ENCODE measurements around the gene ARID5A.

The ARID5A gene

GRCh38 chr2:96587843-96588242 lies 51.3 kb downstream of the ARID5A start:
- no peak for TF ChIP-seq POU2F2 (IDR thresholded peaks at IDR 0.05; ENCODE audit: low read depth, low read length)
- TF ChIP-seq TAF1 (IDR thresholded peaks at IDR 0.05; ENCODE audit: low read depth, low read length) = no peak
- no peak for TF ChIP-seq PAX5 (IDR thresholded peaks at IDR 0.05; ENCODE audit: insufficient read depth, low read length, severe bottlenecking)
- no peak for TF ChIP-seq POLR2A (IDR thresholded peaks at IDR 0.05; ENCODE audit: low read depth, low read length)
- TF ChIP-seq SPI1 (IDR thresholded peaks at IDR 0.05; ENCODE audit: low read depth, low read length) = no peak
- no peak for TF ChIP-seq POLR2AphosphoS5 (IDR thresholded peaks at IDR 0.05; ENCODE audit: low read depth, low read length)
- DNase-seq (ENCODE audit: insufficient read length, low spot score) (no peak), FAIRE-seq (no peak)

- FAIRE-seq = no peak
These were observed 54.5 kb downstream of the ARID5A start for GRCh38 chr2:96591054-96591453.

GRCh38 chr2:96591494-96591893 lies 54.9 kb downstream of the ARID5A start:
- no peak for FAIRE-seq
- no peak for TF ChIP-seq SPI1 (IDR thresholded peaks at IDR 0.05; ENCODE audit: low read depth, low read length)
- TF ChIP-seq TAF1 (IDR thresholded peaks at IDR 0.05; ENCODE audit: low read depth, low read length) = no peak
- no peak for TF ChIP-seq POU2F2 (IDR thresholded peaks at IDR 0.05; ENCODE audit: low read depth, low read length)
- TF ChIP-seq POLR2A (IDR thresholded peaks at IDR 0.05; ENCODE audit: low read depth, low read length) = no peak
- no peak for TF ChIP-seq PAX5 (IDR thresholded peaks at IDR 0.05; ENCODE audit: insufficient read depth, low read length, severe bottlenecking)
- TF ChIP-seq POLR2AphosphoS5 (IDR thresholded peaks at IDR 0.05; ENCODE audit: low read depth, low read length) = no peak
- no peak for DNase-seq (ENCODE audit: insufficient read length, low spot score)

More at GRCh38 chr2:96591054-96591453, 54.5 kb downstream of the ARID5A start:
- no peak for DNase-seq (ENCODE audit: insufficient read length, low spot score)
- TF ChIP-seq POU2F2 (IDR thresholded peaks at IDR 0.05; ENCODE audit: low read depth, low read length) = no peak
- TF ChIP-seq SPI1 (IDR thresholded peaks at IDR 0.05; ENCODE audit: low read depth, low read length) = no peak

DNA sequence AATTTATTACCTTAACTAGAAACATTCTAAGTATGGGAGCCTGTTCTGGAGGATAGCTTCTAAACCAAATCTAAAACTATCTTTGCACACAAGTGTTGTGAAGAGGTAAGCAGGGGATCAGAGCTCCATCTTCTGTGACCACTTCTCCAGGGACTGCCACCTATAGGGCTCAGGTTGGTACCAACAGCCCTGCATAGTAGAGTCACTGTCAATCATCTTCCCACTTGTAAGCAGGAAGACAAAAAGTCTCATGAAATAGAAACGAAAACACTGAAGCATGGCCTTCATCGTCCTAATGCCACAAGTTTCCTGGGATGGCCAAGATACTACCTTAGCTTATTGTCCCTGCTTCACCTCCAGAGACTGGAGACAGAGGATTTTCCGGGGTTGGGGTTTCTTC lies 57.7 kb downstream of the ARID5A start:
- FAIRE-seq = no peak
- DNase-seq (ENCODE audit: insufficient read length, low spot score) = no peak
- TF ChIP-seq POU2F2 (IDR thresholded peaks at IDR 0.05; ENCODE audit: low read depth, low read length) (no peak), POLR2A (IDR thresholded peaks at IDR 0.05; ENCODE audit: low read depth, low read length) (no peak)

DNA sequence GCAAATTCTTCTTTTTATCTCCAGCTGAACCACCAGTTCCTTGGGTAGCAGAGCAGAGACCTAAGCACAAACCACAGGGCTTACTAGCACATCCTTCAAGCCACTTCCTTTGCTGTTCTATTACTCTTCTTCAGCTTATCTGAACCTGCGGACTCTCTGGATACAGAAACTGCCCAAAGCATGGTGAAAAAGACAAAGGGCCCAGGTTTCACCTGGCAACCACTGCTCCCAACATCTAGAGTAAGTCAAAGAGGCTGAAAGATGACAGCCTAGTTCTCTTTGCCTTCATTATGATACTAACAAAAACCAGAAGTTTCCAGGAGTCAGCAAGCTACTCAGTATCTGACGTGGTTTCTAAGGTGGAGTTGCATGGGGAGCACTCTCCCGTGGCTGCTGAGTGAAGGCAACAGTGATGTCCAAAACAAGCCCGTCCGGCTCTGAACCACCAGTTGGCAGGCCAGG lies 58.2 kb downstream of the ARID5A start:
- no peak for TF ChIP-seq TAF1 (IDR thresholded peaks at IDR 0.05; ENCODE audit: low read depth, low read length)
- no peak for TF ChIP-seq POU2F2 (IDR thresholded peaks at IDR 0.05; ENCODE audit: low read depth, low read length)
- TF ChIP-seq POLR2AphosphoS5 (IDR thresholded peaks at IDR 0.05; ENCODE audit: low read depth, low read length) = no peak
- TF ChIP-seq SPI1 (IDR thresholded peaks at IDR 0.05; ENCODE audit: low read depth, low read length) = no peak
- TF ChIP-seq PAX5 (IDR thresholded peaks at IDR 0.05; ENCODE audit: insufficient read depth, low read length, severe bottlenecking) = no peak
- no peak for TF ChIP-seq POLR2A (IDR thresholded peaks at IDR 0.05; ENCODE audit: low read depth, low read length)
- FAIRE-seq = no peak
- no peak for DNase-seq (ENCODE audit: insufficient read length, low spot score)

DNA sequence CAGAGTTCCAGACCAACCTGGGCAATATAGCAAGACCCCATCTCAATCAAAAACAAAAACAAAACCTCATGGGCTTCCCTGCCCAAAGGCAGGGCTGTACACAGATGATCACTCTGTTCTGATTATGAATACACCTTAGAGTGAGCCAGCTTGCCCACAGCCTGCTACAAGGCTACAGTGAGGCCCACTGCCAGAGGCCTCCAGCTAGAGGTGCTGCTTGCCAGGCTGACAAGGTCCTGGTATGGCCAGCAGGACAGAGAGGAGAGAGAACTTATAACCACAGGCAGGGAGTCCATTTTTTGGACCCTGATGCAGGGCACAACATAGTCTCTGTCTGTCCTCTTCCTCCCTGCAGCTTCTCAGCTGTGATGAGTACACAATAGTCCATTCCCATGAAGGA lies 60.0 kb downstream of the ARID5A start:
- FAIRE-seq (no peak), DNase-seq (ENCODE audit: insufficient read length, low spot score) (no peak)
- no peak for TF ChIP-seq SPI1 (IDR thresholded peaks at IDR 0.05; ENCODE audit: low read depth, low read length)

- no peak for DNase-seq (ENCODE audit: insufficient read length, low spot score)
These were observed 63.4 kb downstream of the ARID5A start for GRCh38 chr2:96599941-96600340.

GRCh38 chr2:96601382-96602292 lies 65.1 kb downstream of the ARID5A start:
- no peak for DNase-seq (ENCODE audit: insufficient read length, low spot score)
- FAIRE-seq = no peak

More at GRCh38 chr2:96599941-96600340, 63.4 kb downstream of the ARID5A start:
- FAIRE-seq = no peak
- TF ChIP-seq TAF1 (IDR thresholded peaks at IDR 0.05; ENCODE audit: low read depth, low read length) (no peak), POLR2A (IDR thresholded peaks at IDR 0.05; ENCODE audit: low read depth, low read length) (no peak), SPI1 (IDR thresholded peaks at IDR 0.05; ENCODE audit: low read depth, low read length) (no peak), POLR2AphosphoS5 (IDR thresholded peaks at IDR 0.05; ENCODE audit: low read depth, low read length) (no peak), PAX5 (IDR thresholded peaks at IDR 0.05; ENCODE audit: insufficient read depth, low read length, severe bottlenecking) (no peak), POU2F2 (IDR thresholded peaks at IDR 0.05; ENCODE audit: low read depth, low read length) (no peak)

More at GRCh38 chr2:96601382-96602292, 65.1 kb downstream of the ARID5A start:
- TF ChIP-seq TAF1 (IDR thresholded peaks at IDR 0.05; ENCODE audit: low read depth, low read length) (no peak), POLR2AphosphoS5 (IDR thresholded peaks at IDR 0.05; ENCODE audit: low read depth, low read length) (no peak), POU2F2 (IDR thresholded peaks at IDR 0.05; ENCODE audit: low read depth, low read length) (no peak), PAX5 (IDR thresholded peaks at IDR 0.05; ENCODE audit: insufficient read depth, low read length, severe bottlenecking) (no peak), POLR2A (IDR thresholded peaks at IDR 0.05; ENCODE audit: low read depth, low read length) (no peak), SPI1 (IDR thresholded peaks at IDR 0.05; ENCODE audit: low read depth, low read length) (no peak)
